Esophagus squamous epithelium (tissue), 5 donors: ENCODE data around the gene SNORC. TPM values are rescaled to one million over a fixed set of nuclear protein-coding genes. Genes with fewer than 3 reads are reported as not detected.

Experiments used
- DNase-seq: peaks from one replicate; lab custom pipeline; 2025; lab: John Stamatoyannopoulos, UW
- H3K27ac ChIP-seq, 4 donors: fragments of 200-600 bp; sonication (generic); one replicate each; pipeline ENCODE4 v1.5.1; 2016 to 2019; ENCODE audit warnings: mild to moderate bottlenecking in 1 of 4
- H3K27me3 ChIP-seq, 4 donors: fragments of 200-600 bp; sonication (generic); 1 replicate in 3 of 4; 2 replicates in 1 of 4; pipeline versions ENCODE4 v1.5.1 to v1.6.0; 2017 to 2021; ENCODE audit warnings: antibody characterized with exemption in 1 of 4
- H3K36me3 ChIP-seq, 3 donors: fragments of 200-600 bp; sonication (generic); one replicate each; pipeline ENCODE4 v1.5.1; 2016 to 2019
- H3K4me1 ChIP-seq, 3 donors: fragments of 200-600 bp; sonication (generic); one replicate each; pipeline ENCODE4 v1.5.1; 2017 to 2019
- H3K4me3 ChIP-seq, 4 donors: fragments of 200-600 bp; sonication (generic); 1 replicate in 3 of 4; 2 replicates in 1 of 4; pipeline ENCODE4 v1.5.1; 2016 to 2019; ENCODE audit warnings: mild to moderate bottlenecking in 2 of 4, moderate library complexity in 1 of 4
- H3K9me3 ChIP-seq, 3 donors: fragments of 200-600 bp; sonication (generic); one replicate each; pipeline ENCODE4 v1.5.1; 2016 to 2019
- CTCF ChIP-seq, 6 experiments: fragments of 450-650 bp in 4 of 6; fragments of 200-600 bp in 2 of 6; sonication (generic) in 2 of 6; IDR thresholded peaks; one replicate each; pipeline ENCODE4 v1.5.1; 2016 to 2019; ENCODE audit warnings: antibody characterized with exemption in 6 of 6, mild to moderate bottlenecking in 4 of 6, moderate library complexity in 4 of 6
- POLR2A ChIP-seq, 4 donors: fragments of 450-650 bp; IDR thresholded peaks; one replicate each; pipeline ENCODE4 v1.6.1; 2017; ENCODE audit warnings: antibody characterized with exemption in 4 of 4, mild to moderate bottlenecking in 4 of 4, moderate library complexity in 3 of 4
- WGBS, 2 donors: methylation state at CpG; one replicate each; pipeline ENCODE4 v1.1.5; 2018; 5-methylcytosine and 5-hydroxymethylcytosine counted together
- intact Hi-C: fragments of 100-400 bp; cut with DNase I; formaldehyde crosslinking; loops from one replicate; pipeline ENCODE4 v1.15.0; 2022
- total RNA-seq, 4 donors: library from RNA; depleted of rRNA; stranded (reverse); fragments of >200 nt; gene quantifications; one replicate each; pipeline ENCODE4 v1.1.0, GENCODE V29; 2016
- donor health status: DM: yes; HTN: yes; CAD: no.

The SNORC gene
- total RNA-seq, 4 donors from 2014 or later, result 0.26 to 0.83 (median 0.66) TPM

- no peak for DNase-seq
- intact Hi-C loops, result no loop called here
- peaks cover 0 to 4% (median 0%) of the 10 kb centered on the region in 3 donors for H3K9me3 ChIP-seq
- H3K27ac ChIP-seq, result no peak overlapping the region
- H3K4me3 ChIP-seq, result no peak overlapping the region
- H3K36me3 ChIP-seq, result no peaks in the 10 kb centered on the region
- no peaks in the 10 kb centered on the region for H3K4me1 ChIP-seq
- WGBS, 2 donors, result 75 to 78% methylated on average over 6 of the region's 6 CpGs
- peaks cover 0 to 12% (median 0%) of the 10 kb centered on the region in 4 donors for H3K27me3 ChIP-seq
- no peak for TF ChIP-seq POLR2A (IDR thresholded peaks at IDR 0.05)
- TF ChIP-seq CTCF (IDR thresholded peaks at IDR 0.05), result no peak
Observed at GRCh38 chr2:232908695-232909094, 38.6 kb downstream of the SNORC start.

- DNase-seq, result no peak
- TF ChIP-seq CTCF (IDR thresholded peaks at IDR 0.05) (no peak), POLR2A (IDR thresholded peaks at IDR 0.05) (no peak)
Observed at GRCh38 chr2:232910376-232910775, 40.3 kb downstream of the SNORC start.

GRCh38 chr2:232911712-232912277 lies 41.7 kb downstream of the SNORC start:
- no peak for DNase-seq
- no peaks in the 10 kb centered on the region for H3K36me3 ChIP-seq
- peaks cover 0 to 19% (median 0%) of the 10 kb centered on the region in 4 donors for H3K27me3 ChIP-seq
- WGBS, 2 donors, result 48 to 67% methylated on average over 1 of the region's 1 CpG
- H3K27ac ChIP-seq, result no peak overlapping the region
- no peaks in the 10 kb centered on the region for H3K4me1 ChIP-seq
- peaks cover 0 to 4% (median 0%) of the 10 kb centered on the region in 3 donors for H3K9me3 ChIP-seq
- no peak overlapping the region for H3K4me3 ChIP-seq
- intact Hi-C loops, result no loop called here
- TF ChIP-seq CTCF (IDR thresholded peaks at IDR 0.05) (no peak), POLR2A (IDR thresholded peaks at IDR 0.05) (no peak)

More at GRCh38 chr2:232910376-232910775, 40.3 kb downstream of the SNORC start:
- Histone ChIP-seq H3K4me1 (no peaks in the 10 kb centered on the region), H3K27me3 (peaks cover 0 to 17% (median 0%) of the 10 kb centered on the region in 4 donors), H3K4me3 (no peak overlapping the region), H3K9me3 (peaks cover 0 to 4% (median 0%) of the 10 kb centered on the region in 3 donors), H3K36me3 (no peaks in the 10 kb centered on the region), H3K27ac (no peak overlapping the region)
- WGBS, 2 donors, result 77 to 94% methylated on average over 2 to 4 of the region's 6 CpGs
- intact Hi-C loops, result no loop called here

- Histone ChIP-seq H3K4me1 (no peaks in the 10 kb centered on the region), H3K9me3 (peaks cover 0 to 4% (median 0%) of the 10 kb centered on the region in 3 donors), H3K36me3 (no peaks in the 10 kb centered on the region), H3K27me3 (peaks cover 0 to 21% (median 0%) of the 10 kb centered on the region in 4 donors), H3K27ac (no peak overlapping the region), H3K4me3 (no peak overlapping the region)
- 64 to 72% methylated on average over 2 of the region's 2 CpGs for WGBS, 2 donors
- intact Hi-C loops, result no loop called here
- TF ChIP-seq POLR2A (IDR thresholded peaks at IDR 0.05) (no peak), CTCF (IDR thresholded peaks at IDR 0.05) (no peak)
- DNase-seq, result no peak
Observed at GRCh38 chr2:232913903-232914302, 43.8 kb downstream of the SNORC start.

GRCh38 chr2:232919141-232919540 lies 49.1 kb downstream of the SNORC start:
- WGBS, 2 donors, result 92 to 93% methylated on average over 6 of the region's 6 CpGs
- intact Hi-C loops, result no loop called here

More at GRCh38 chr2:232919141-232919540, 49.1 kb downstream of the SNORC start:
- Histone ChIP-seq H3K36me3 (peaks cover 0 to 8% (median 0%) of the 10 kb centered on the region in 3 donors), H3K27ac (no peak overlapping the region), H3K9me3 (no peaks in the 10 kb centered on the region), H3K27me3 (peaks cover 0 to 31% (median 0%) of the 10 kb centered on the region in 4 donors), H3K4me1 (no peaks in the 10 kb centered on the region), H3K4me3 (no peak overlapping the region)
- TF ChIP-seq POLR2A (IDR thresholded peaks at IDR 0.05) (no peak), CTCF (IDR thresholded peaks at IDR 0.05) (no peak)
- no peak for DNase-seq
